K562 (cell line): ENCODE results near the gene NDUFS6. TPM values are rescaled to one million over a fixed set of nuclear protein-coding genes. Genes with fewer than 3 reads are reported as not detected.

Experiments used
- ATAC-seq: fragments of 200-7000 bp; cut with Tn5 transposase; 3 replicates; pipeline ENCODE4 v1.9.1; 2020; ENCODE audit warnings: moderate library complexity
- BruUV-seq: library from RNA; stranded (reverse); fragments of 400-500 nt; replicated peaks from 2 replicates; lab custom pipeline; 2021; lab: Mats Ljungman, UMichigan
- CTCF ChIA-PET: fragments of 300-600 bp; formaldehyde crosslinking; extraction: SDS; loops from one replicate; lab custom pipeline; 2021; ENCODE audit warnings: low intra/inter-chr PET ratio; lab: Yijun Ruan, JAX
- POLR2A ChIA-PET: fragments of 300-600, 350-650 bp; sonication (Branson Sonifier 250); formaldehyde crosslinking; extraction: SDS; loops from one replicate; lab custom pipeline; 2021; ENCODE audit warnings: antibody characterized with exemption, inconsistent platforms; lab: Yijun Ruan, JAX
- DNase-seq, 4 experiments: peaks; one replicate each; pipeline versions ENCODE4 v3.0.0 to v3.0.0-alpha.2; 2011 to 2018; ENCODE audit warnings: low spot score in 3 of 4, mixed read lengths in 3 of 4; ENCODE audit errors: extremely low read depth in 1 of 4
- FAIRE-seq: peaks from 2 replicates; lab custom pipeline; 2011; peaks lifted over from hg19 to GRCh38; lab: Jason Lieb, UNC
- H2AFZ ChIP-seq: 2 replicates; pipeline ENCODE4 v1.6.0; 2011; ENCODE audit warnings: low read depth, low read length, control low read depth, inconsistent platforms
- H3K27ac ChIP-seq: fragments of 200-600 bp; 3 replicates; pipeline ENCODE4 v1.8.0; 2011; ENCODE audit warnings: low read depth, mild to moderate bottlenecking, control low read depth, inconsistent platforms, low read length, moderate library complexity, mixed read lengths; ENCODE audit errors: extremely low read depth
- H3K27me3 ChIP-seq, 2 experiments: fragments of 300-600 bp in 1 of 2; 2 replicates in 1 of 2; 3 replicates in 1 of 2; pipeline versions ENCODE4 v1.6.0 to v1.8.0; 2011; ENCODE audit warnings: inconsistent platforms in 2 of 2, low read length in 2 of 2, mild to moderate bottlenecking in 1 of 2, mixed read lengths in 1 of 2, moderate library complexity in 1 of 2; ENCODE audit not compliant: control insufficient read depth in 2 of 2, insufficient read depth in 2 of 2
- H3K36me3 ChIP-seq: fragments of 300-600 bp; 3 replicates; pipeline ENCODE4 v1.8.0; 2011; ENCODE audit warnings: mild to moderate bottlenecking, low read length, inconsistent platforms; ENCODE audit not compliant: control insufficient read depth, insufficient read depth
- H3K4me1 ChIP-seq, 2 experiments: fragments of 200-600 bp in 1 of 2; replicated peaks in 1 of 2; 2 replicates in 1 of 2; 3 replicates in 1 of 2; pipeline versions ENCODE4 v1.5.1 to v1.8.0; 2011; ENCODE audit warnings: inconsistent platforms in 2 of 2, low read length in 2 of 2, mild to moderate bottlenecking in 1 of 2, mixed read lengths in 1 of 2, moderate library complexity in 1 of 2; ENCODE audit not compliant: control insufficient read depth in 2 of 2, insufficient read depth in 2 of 2
- H3K4me2 ChIP-seq: 2 replicates; pipeline ENCODE4 v1.6.1; 2011; ENCODE audit warnings: low read length, control low read depth, inconsistent platforms, mixed read lengths; ENCODE audit not compliant: insufficient read depth
- H3K4me3 ChIP-seq: fragments of 200-600 bp; sonication (generic), shearing (Covaris generic); 2 replicates; pipeline ENCODE4 v1.5.1; 2016; ENCODE audit warnings: control low read depth, inconsistent platforms
- H3K79me2 ChIP-seq: fragments of 200-600 bp; 3 replicates; pipeline ENCODE4 v1.8.0; 2011; ENCODE audit warnings: low read length, inconsistent platforms; ENCODE audit not compliant: control insufficient read depth, insufficient read depth
- H3K9ac ChIP-seq, 2 experiments: 2 replicates each; pipeline versions ENCODE4 v1.6.0 to v1.6.1; 2011; ENCODE audit warnings: low read depth in 2 of 2, low read length in 2 of 2, control low read depth in 1 of 2, inconsistent platforms in 1 of 2, mild to moderate bottlenecking in 1 of 2, mixed read lengths in 1 of 2; ENCODE audit not compliant: insufficient read depth in 1 of 2
- H3K9me1 ChIP-seq: one replicate; pipeline ENCODE4 v1.6.0; 2011; ENCODE audit warnings: inconsistent platforms, mild to moderate bottlenecking, low read length, moderate library complexity; ENCODE audit not compliant: control insufficient read depth, insufficient read depth
- H3K9me3 ChIP-seq: replicated peaks from 2 replicates; pipeline ENCODE4 v1.5.1; 2011; ENCODE audit warnings: low read depth, low read length, inconsistent platforms; ENCODE audit not compliant: control insufficient read depth, insufficient read depth
- H4K20me1 ChIP-seq: replicated peaks from 2 replicates; pipeline ENCODE4 v1.6.1; 2011; ENCODE audit warnings: low read length, inconsistent platforms, mixed read lengths; ENCODE audit not compliant: control insufficient read depth, insufficient read depth
- DNMT1 ChIP-seq: fragments of 450-650 bp; IDR thresholded peaks from 2 replicates; pipeline ENCODE4 v1.6.1; 2016; ENCODE audit warnings: antibody characterized with exemption, mild to moderate bottlenecking
- E2F6 ChIP-seq, 2 experiments: IDR thresholded peaks; 2 replicates each; pipeline ENCODE4 v1.6.1; 2011; ENCODE audit warnings: borderline replicate concordance in 1 of 2, control low read depth in 1 of 2, low read depth in 1 of 2, low read length in 1 of 2, mild to moderate bottlenecking in 1 of 2, mixed read lengths in 1 of 2, moderate library complexity in 1 of 2; ENCODE audit not compliant: insufficient read depth in 1 of 2, insufficient read length in 1 of 2, poor library complexity in 1 of 2, severe bottlenecking in 1 of 2; ENCODE audit errors: extremely low read depth in 1 of 2
- HNRNPUL1 ChIP-seq: fragments of 200-400 bp; formaldehyde crosslinking; IDR thresholded peaks from 2 replicates; pipeline ENCODE4 v1.6.1; 2017; ENCODE audit warnings: low read length
- KDM1A ChIP-seq, 2 experiments: fragments of 450-650 bp; IDR thresholded peaks; 2 replicates each; pipeline ENCODE4 v1.6.1; 2016; ENCODE audit warnings: mild to moderate bottlenecking in 2 of 2
- PHTF2 ChIP-seq: fragments of 250-450 bp; sonication (Bioruptor Pico); IDR thresholded peaks from 2 replicates; pipeline ENCODE4 v1.5.0; 2021; ENCODE audit warnings: mild to moderate bottlenecking
- TCF7 ChIP-seq: sonication (generic); IDR thresholded peaks from 2 replicates; pipeline ENCODE4 v1.6.1; 2016; ENCODE audit warnings: antibody characterized with exemption, borderline replicate concordance
- WGBS: fragments of 100-300 bp; shearing (Covaris generic); methylation state at CpG from one replicate; pipeline ENCODE4 v1.1.6; 2016; ENCODE audit warnings: low coverage, mixed read lengths; ENCODE audit not compliant: insufficient coverage; ENCODE audit errors: missing lambda C conversion rate; 5-methylcytosine and 5-hydroxymethylcytosine counted together
- in situ Hi-C: fragments of 300-500 bp; cut with MboI; formaldehyde crosslinking; loops from 4 replicates; pipeline ENCODE4 v1.15.0; 2018; ENCODE audit warnings: inconsistent platforms, mixed read lengths
- intact Hi-C: fragments of 100-400 bp; cut with micrococcal nuclease; formaldehyde crosslinking; loops from 2 replicates; pipeline ENCODE4 v1.14.2; 2022
- polyA plus RNA-seq, 8 experiments: library from polyadenylated mRNA; depleted of rRNA in 4 of 8; stranded (reverse) in 5 of 8; unstranded in 3 of 8; fragments of >200 nt; fragmentation: Nextera tagmentation in 2 of 8; fragmentation: Illumina TruSeq in 1 of 8; extraction: Ambion mirVana in 2 of 8; extraction: Trizol in 1 of 8; gene quantifications; 2 replicates each; pipeline versions ENCODE4 v1.2.1 to v1.2.3, GENCODE V29; 2011 to 2014; ENCODE audit warnings: inconsistent platforms in 1 of 8, missing spikeins in 1 of 8
- total RNA-seq, 7 experiments: library from RNA; depleted of rRNA in 6 of 7; stranded (reverse); fragments of >200 nt in 6 of 7; fragmentation: Illumina TruSeq in 2 of 7; extraction: Trizol in 2 of 7; gene quantifications; 2 replicates each; pipeline versions ENCODE4 v1.2.1 to v1.2.3, GENCODE V29; 2011 to 2021; ENCODE audit warnings: low replicate concordance in 1 of 7

NDUFS6 gene
- total and polyA plus RNA-seq, 9 of the 15 experiments (the other 6 are each of a cell fraction or from before 2014, with no cell fraction given): 36.1 to 291 (median 77.0) TPM

- no peaks in the 10 kb centered on the region for H3K9me1 ChIP-seq
- ChIA-PET POLR2A (interaction anchor here (0.7 to 1.3 kb wide), 4 partner anchors 10 to 33 kb away, joined by 3 to 4 read pairs (median 4); no protein-coding TSS in a partner anchor), CTCF (no interaction called here)
- peaks cover 0 to 4% of the 10 kb centered on the region in 2 experiments; a peak in 1 of 5 replicates for H3K4me1 ChIP-seq
- H3K27ac ChIP-seq: no peak overlapping the region
- in situ Hi-C loops (no loop called here), intact Hi-C loops (no loop called here)
- DNase-seq (no peak), FAIRE-seq (no peak), ATAC-seq (no peak)
- TF ChIP-seq HNRNPUL1 (no peak), KDM1A (IDR thresholded peaks at IDR 0.05) (no peak), DNMT1 (no peak), TCF7 (no peak), PHTF2 (no peak), E2F6 (IDR thresholded peaks at IDR 0.05; ENCODE audit: borderline replicate concordance in 1 of 2, extremely low read depth in 1 of 2, insufficient read depth in 1 of 2, insufficient read length in 1 of 2, low read depth in 1 of 2, low read length in 1 of 2, poor library complexity in 1 of 2, severe bottlenecking in 1 of 2) (no peak)
- H3K9me3 ChIP-seq: no peaks in the 10 kb centered on the region
- no peaks in the 10 kb centered on the region for H3K27me3 ChIP-seq
- no peak overlapping the region for H3K9ac ChIP-seq
- H4K20me1 ChIP-seq: peaks cover 11% of the 10 kb centered on the region
- no peak overlapping the region for H2AFZ ChIP-seq
- H3K4me2 ChIP-seq: no peak overlapping the region
- WGBS: 92% methylated on average over 4 of the region's 4 CpGs
- 0 out of 3 replicates have a peak, but pooled peaks cover 4% of the 10 kb centered on the region for H3K79me2 ChIP-seq
- BruUV-seq: no TSS peak
- H3K36me3 ChIP-seq: peaks cover 94% of the 10 kb centered on the region
- no peak overlapping the region for H3K4me3 ChIP-seq
These were observed 19.7 kb downstream of the NDUFS6 start for GRCh38 chr5:1820926-1821325.
